GM18507 (cell line): ENCODE measurements around the gene PCP4.

ENCODE experiments used
- DNase-seq: peaks from one replicate; pipeline ENCODE4 v3.0.0; 2011; ENCODE audit warnings: low read depth; ENCODE audit not compliant: insufficient read length; ENCODE audit errors: extremely low spot score
- FAIRE-seq: peaks from 2 replicates; lab custom pipeline; 2011; peaks lifted over from hg19 to GRCh38; lab: Jason Lieb, UNC

PCP4 gene

GRCh38 chr21:39961251-39961650 lies 94.0 kb downstream of the PCP4 start:
- FAIRE-seq (no peak), DNase-seq (no peak)

- DNase-seq (no peak), FAIRE-seq (no peak)
Observed at GRCh38 chr21:39965026-39965425, 97.8 kb downstream of the PCP4 start.

- no peak for DNase-seq
- FAIRE-seq: no peak
Observed at GRCh38 chr21:39966786-39967185, 99.5 kb downstream of the PCP4 start.

GRCh38 chr21:39968010-39968409 lies 100.8 kb downstream of the PCP4 start:
- DNase-seq (no peak), FAIRE-seq (no peak)

GRCh38 chr21:39969691-39970364 lies 102.6 kb downstream of the PCP4 start:
- no peak for FAIRE-seq

GRCh38 chr21:39971956-39972355 lies 104.7 kb downstream of the PCP4 start:
- DNase-seq: no peak
- FAIRE-seq: no peak

More at GRCh38 chr21:39969691-39970364, 102.6 kb downstream of the PCP4 start:
- DNase-seq: no peak

GRCh38 chr21:39972471-39972870 lies 105.2 kb downstream of the PCP4 start:
- DNase-seq (no peak), FAIRE-seq (no peak)

- DNase-seq (no peak), FAIRE-seq (no peak)
Observed at GRCh38 chr21:39972976-39973770, 105.9 kb downstream of the PCP4 start.

GRCh38 chr21:39976800-39977199 lies 109.6 kb downstream of the PCP4 start:
- FAIRE-seq (no peak), DNase-seq (no peak)
